GM19193 (cell line): ENCODE data around the gene C1orf198.

ENCODE experiments used
- POLR2A ChIP-seq: IDR thresholded peaks from 4 replicates; pipeline ENCODE4 v1.6.1; 2011; ENCODE audit not compliant: insufficient read depth, insufficient read length; ENCODE audit errors: extremely low read depth

The C1orf198 gene

GRCh38 chr1:230797942-230798365 is 70.4 kb downstream of the C1orf198 start:
- no peak for TF ChIP-seq POLR2A

- no peak for TF ChIP-seq POLR2A
Measured at GRCh38 chr1:230797376-230797920, 70.9 kb downstream of the C1orf198 start.

GRCh38 chr1:230796626-230797025 is 71.7 kb downstream of the C1orf198 start:
- no peak for TF ChIP-seq POLR2A

GRCh38 chr1:230794871-230795605 is 73.3 kb downstream of the C1orf198 start:
- no peak for TF ChIP-seq POLR2A

- no peak for TF ChIP-seq POLR2A
Measured at GRCh38 chr1:230794431-230794830, 73.9 kb downstream of the C1orf198 start.

- no peak for TF ChIP-seq POLR2A
Measured at GRCh38 chr1:230793463-230793745, 74.9 kb downstream of the C1orf198 start.

GRCh38 chr1:230792691-230793462 is 75.4 kb downstream of the C1orf198 start:
- no peak for TF ChIP-seq POLR2A

GRCh38 chr1:230791986-230792564 is 76.2 kb downstream of the C1orf198 start:
- no peak for TF ChIP-seq POLR2A

GRCh38 chr1:230790026-230790425 is 78.3 kb downstream of the C1orf198 start:
- no peak for TF ChIP-seq POLR2A

- TF ChIP-seq POLR2A: no peak
Measured at GRCh38 chr1:230788561-230789275, 79.6 kb downstream of the C1orf198 start.

GRCh38 chr1:230787471-230787870 is 80.8 kb downstream of the C1orf198 start:
- TF ChIP-seq POLR2A: no peak
